Measurements from ENCODE around the gene PDE4D. TPM values are rescaled to one million over a fixed set of nuclear protein-coding genes. Genes with fewer than 3 reads are reported as not detected.
"Not testable (repeated sequence)": the region's sequence is repeated elsewhere in the genome, so short reads cannot be mapped to it uniquely, and the experiment has no call there.

Gene PDE4D
- total RNA-seq, 1 donor from 2014 or later, result 11.8 TPM

DNA sequence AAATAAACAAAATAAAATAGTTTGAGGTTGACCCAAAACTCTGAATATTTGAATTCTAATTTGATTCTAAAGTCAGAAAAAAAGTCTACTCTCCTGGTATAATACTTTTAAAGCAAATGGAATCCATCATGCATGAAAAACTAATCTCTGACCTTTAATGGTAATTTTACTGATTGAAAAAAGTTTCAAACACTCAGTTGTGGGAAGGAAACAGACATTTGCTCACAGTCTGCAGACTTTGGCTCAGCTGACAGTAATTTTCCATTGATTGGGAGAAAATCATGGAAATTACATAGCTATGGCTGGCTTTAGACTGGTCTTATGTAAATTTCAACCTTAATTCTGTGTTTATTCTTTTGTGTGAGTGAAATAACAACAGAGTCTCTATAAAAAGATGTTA, 574.3 kb downstream of the PDE4D start:
- no peak for DNase-seq (ENCODE audit: low read depth, low spot score)
- H3K4me1 Mint-ChIP-seq, result peaks cover 37% of the 10 kb centered on the region
- H3K9me3 Mint-ChIP-seq, result no peaks in the 10 kb centered on the region
- no peak overlapping the region for H3K27ac Mint-ChIP-seq (ENCODE audit: unreplicated experiment)
- H3K36me3 Mint-ChIP-seq (ENCODE audit: low read depth), result no peaks in the 10 kb centered on the region
- H3K4me3 Mint-ChIP-seq, result no peak overlapping the region
- H3K27me3 Mint-ChIP-seq (ENCODE audit: low read depth), result no peaks in the 10 kb centered on the region
- TF ChIP-seq, protein P1, sequence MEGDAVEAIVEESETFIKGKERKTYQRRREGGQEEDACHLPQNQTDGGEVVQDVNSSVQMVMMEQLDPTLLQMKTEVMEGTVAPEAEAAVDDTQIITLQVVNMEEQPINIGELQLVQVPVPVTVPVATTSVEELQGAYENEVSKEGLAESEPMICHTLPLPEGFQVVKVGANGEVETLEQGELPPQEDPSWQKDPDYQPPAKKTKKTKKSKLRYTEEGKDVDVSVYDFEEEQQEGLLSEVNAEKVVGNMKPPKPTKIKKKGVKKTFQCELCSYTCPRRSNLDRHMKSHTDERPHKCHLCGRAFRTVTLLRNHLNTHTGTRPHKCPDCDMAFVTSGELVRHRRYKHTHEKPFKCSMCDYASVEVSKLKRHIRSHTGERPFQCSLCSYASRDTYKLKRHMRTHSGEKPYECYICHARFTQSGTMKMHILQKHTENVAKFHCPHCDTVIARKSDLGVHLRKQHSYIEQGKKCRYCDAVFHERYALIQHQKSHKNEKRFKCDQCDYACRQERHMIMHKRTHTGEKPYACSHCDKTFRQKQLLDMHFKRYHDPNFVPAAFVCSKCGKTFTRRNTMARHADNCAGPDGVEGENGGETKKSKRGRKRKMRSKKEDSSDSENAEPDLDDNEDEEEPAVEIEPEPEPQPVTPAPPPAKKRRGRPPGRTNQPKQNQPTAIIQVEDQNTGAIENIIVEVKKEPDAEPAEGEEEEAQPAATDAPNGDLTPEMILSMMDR (conservative IDR thresholded peaks at IDR 0.05), result no peak

DNA sequence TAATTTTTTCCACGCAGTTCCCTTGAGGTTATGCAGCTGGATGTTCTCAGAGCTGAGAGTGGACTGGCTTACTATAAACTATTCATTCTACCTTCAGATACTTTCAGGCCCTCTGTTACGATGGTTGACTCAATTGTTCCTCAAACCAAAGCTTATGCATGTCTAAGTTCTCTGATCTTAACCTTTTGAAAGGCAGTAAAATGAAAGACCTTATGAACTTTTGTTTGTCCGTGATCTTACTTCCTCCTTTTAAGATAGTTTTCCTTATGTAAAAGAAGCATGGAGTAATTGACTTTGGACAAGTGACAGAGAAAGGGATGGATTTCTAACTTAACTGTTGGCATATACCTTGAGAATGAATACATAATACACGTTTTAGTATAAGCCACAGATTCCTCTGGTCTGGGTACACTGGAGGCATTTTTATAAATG, 575.7 kb downstream of the PDE4D start:
- H3K4me1 Mint-ChIP-seq, result peaks cover 37% of the 10 kb centered on the region
- H3K4me3 Mint-ChIP-seq, result peak overlapping the region; percentile 7
- DNase-seq (ENCODE audit: low read depth, low spot score), result no peak
- H3K27ac Mint-ChIP-seq (ENCODE audit: unreplicated experiment), result peak overlapping the region; percentile 93
- no peaks in the 10 kb centered on the region for H3K27me3 Mint-ChIP-seq (ENCODE audit: low read depth)
- H3K9me3 Mint-ChIP-seq, result no peaks in the 10 kb centered on the region
- H3K36me3 Mint-ChIP-seq (ENCODE audit: low read depth), result no peaks in the 10 kb centered on the region
- TF ChIP-seq, protein P1 (conservative IDR thresholded peaks at IDR 0.05), result no peak

DNA sequence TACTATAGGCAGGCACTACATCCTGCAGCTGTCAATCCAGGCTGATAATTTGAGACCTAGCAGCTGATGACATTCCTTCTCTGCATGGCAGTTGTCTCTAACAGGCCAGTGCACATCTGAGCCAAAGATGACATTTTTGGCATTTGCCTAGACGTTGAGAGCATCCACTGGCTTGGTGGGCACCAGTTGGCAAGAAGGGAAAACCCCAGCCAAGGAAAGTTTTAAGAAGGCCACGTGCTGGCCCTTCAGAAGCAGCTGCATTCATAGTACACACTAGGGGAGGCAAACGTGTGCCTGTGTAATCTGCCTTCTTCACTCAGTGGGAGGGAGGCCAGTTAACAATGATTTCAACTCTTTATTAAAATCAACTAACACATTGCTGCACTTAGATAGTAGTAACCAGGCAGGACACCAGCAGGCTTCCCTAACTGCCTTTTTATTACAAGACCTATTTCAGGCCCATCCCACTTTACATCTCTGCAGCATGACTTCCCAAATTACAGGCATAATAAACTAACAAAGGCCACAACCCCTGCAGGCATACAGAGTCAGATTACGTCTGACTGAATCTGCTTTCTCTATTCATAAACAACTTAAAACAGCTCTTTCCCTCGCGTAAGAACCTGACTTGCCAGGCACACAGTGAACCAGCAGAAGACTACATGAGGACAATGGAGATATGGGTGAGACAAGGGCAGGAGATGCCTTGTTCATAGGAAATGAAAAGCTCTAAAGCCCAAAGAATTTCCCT, 576.3 kb downstream of the PDE4D start:
- peak overlapping the region; percentile 7 for H3K4me3 Mint-ChIP-seq
- TF ChIP-seq, protein P1 (conservative IDR thresholded peaks at IDR 0.05), result no peak

GRCh38 chr5:59312223-59312622, 581.3 kb downstream of the PDE4D start:
- Mint-ChIP-seq H3K27me3 (ENCODE audit: low read depth) (no peaks in the 10 kb centered on the region), H3K36me3 (ENCODE audit: low read depth) (no peaks in the 10 kb centered on the region), H3K4me3 (no peak overlapping the region), H3K4me1 (peaks cover 11% of the 10 kb centered on the region), H3K9me3 (peaks cover 3% of the 10 kb centered on the region), H3K27ac (ENCODE audit: unreplicated experiment) (no peak overlapping the region)
- TF ChIP-seq, protein P1 (conservative IDR thresholded peaks at IDR 0.05), result no peak
- DNase-seq (ENCODE audit: low read depth, low spot score), result no peak

More for the DNA sequence above, 576.3 kb downstream of the PDE4D start:
- peaks cover 37% of the 10 kb centered on the region for H3K4me1 Mint-ChIP-seq
- H3K36me3 Mint-ChIP-seq (ENCODE audit: low read depth), result no peaks in the 10 kb centered on the region
- H3K27me3 Mint-ChIP-seq (ENCODE audit: low read depth), result no peaks in the 10 kb centered on the region
- no peaks in the 10 kb centered on the region for H3K9me3 Mint-ChIP-seq
- H3K27ac Mint-ChIP-seq (ENCODE audit: unreplicated experiment), result peak overlapping the region; percentile 93
- DNase-seq (ENCODE audit: low read depth, low spot score), result peak; percentile 9

DNA sequence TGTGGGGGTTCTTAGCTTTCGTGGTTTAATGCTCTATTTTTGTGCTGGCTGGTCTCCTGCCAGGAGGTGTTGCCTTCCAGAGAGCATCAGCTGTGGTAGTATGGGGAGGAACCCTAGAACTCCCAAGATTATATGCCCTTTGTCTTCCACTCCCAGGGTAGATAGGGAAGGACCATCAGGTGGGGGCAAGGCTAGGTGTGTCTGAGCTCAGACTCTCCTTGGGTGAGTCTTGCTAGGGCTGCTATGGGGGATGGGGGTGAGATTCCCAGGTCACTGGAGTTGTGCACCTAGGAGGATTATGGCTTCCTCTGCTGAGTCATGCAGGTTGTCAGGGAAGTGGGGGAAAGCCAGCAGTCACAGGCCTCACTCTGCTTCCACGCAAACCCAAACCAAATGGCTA, 584.8 kb downstream of the PDE4D start:
- H3K27me3 Mint-ChIP-seq (ENCODE audit: low read depth); H3K36me3 Mint-ChIP-seq (ENCODE audit: low read depth); H3K4me3 Mint-ChIP-seq; H3K9me3 Mint-ChIP-seq; H3K27ac Mint-ChIP-seq (ENCODE audit: unreplicated experiment); H3K4me1 Mint-ChIP-seq; DNase-seq (ENCODE audit: low read depth, low spot score): not testable (repeated sequence)

GRCh38 chr5:59303289-59303716, 590.2 kb downstream of the PDE4D start:
- peaks cover 13% of the 10 kb centered on the region for H3K36me3 Mint-ChIP-seq (ENCODE audit: low read depth)
- H3K27me3 Mint-ChIP-seq (ENCODE audit: low read depth); H3K4me3 Mint-ChIP-seq; DNase-seq (ENCODE audit: low read depth, low spot score); H3K4me1 Mint-ChIP-seq; H3K27ac Mint-ChIP-seq (ENCODE audit: unreplicated experiment): not testable (repeated sequence)
- H3K9me3 Mint-ChIP-seq, result peaks cover 22% of the 10 kb centered on the region

- not testable (repeated sequence) for H3K27ac Mint-ChIP-seq (ENCODE audit: unreplicated experiment); DNase-seq (ENCODE audit: low read depth, low spot score); H3K4me3 Mint-ChIP-seq; H3K27me3 Mint-ChIP-seq (ENCODE audit: low read depth)
- H3K36me3 Mint-ChIP-seq (ENCODE audit: low read depth), result peaks cover 13% of the 10 kb centered on the region
- H3K9me3 Mint-ChIP-seq, result peaks cover 22% of the 10 kb centered on the region
- H3K4me1 Mint-ChIP-seq, result peaks cover 10% of the 10 kb centered on the region
Measured at GRCh38 chr5:59302509-59302908, 591.0 kb downstream of the PDE4D start.
